Right renal cortex interstitium (tissue), 3 donors: Measurements from ENCODE around the gene TMEM178B. TPM values are rescaled to one million over a fixed set of nuclear protein-coding genes. Genes with fewer than 3 reads are reported as not detected.

Experiments
- DNase-seq, 3 donors: peaks; one replicate each; pipeline ENCODE4 v3.0.0-alpha.2; 2013; ENCODE audit warnings: low read depth in 3 of 3, low spot score in 2 of 3
- polyA plus RNA-seq, 3 donors: library from polyadenylated mRNA; unstranded; fragments of 120-200 nt; gene quantifications; one replicate each; pipeline ENCODE4 v1.2.1, GENCODE V29; 2013; ENCODE audit not compliant: insufficient read length in 3 of 3

TMEM178B gene
- polyA plus RNA-seq, 3 donors: 0.21 to 0.50 (median 0.32) TPM

DNA sequence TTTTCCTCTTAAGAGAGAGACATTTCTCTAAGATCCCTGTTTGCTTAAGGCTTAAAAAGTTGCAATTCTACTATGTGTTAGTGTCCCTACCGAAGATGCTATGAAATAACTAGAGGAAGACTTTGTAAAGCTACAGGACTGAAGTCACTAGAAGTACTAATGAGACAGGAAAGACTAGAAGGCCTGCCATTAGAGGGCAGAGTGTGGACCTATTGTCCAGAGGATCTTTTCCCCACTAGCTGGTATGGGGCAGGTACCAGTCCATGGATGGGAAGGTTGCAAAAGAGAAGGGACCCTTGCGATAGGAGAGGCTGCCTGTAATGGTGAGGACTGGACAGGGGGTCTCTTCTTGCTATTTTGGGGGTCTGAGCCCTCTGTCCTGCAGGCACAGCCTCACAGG lies 178.1 kb downstream of the TMEM178B start:
- no peak for DNase-seq

- no peak for DNase-seq
Measured at GRCh38 chr7:141257597-141257996, 183.7 kb downstream of the TMEM178B start.

DNA sequence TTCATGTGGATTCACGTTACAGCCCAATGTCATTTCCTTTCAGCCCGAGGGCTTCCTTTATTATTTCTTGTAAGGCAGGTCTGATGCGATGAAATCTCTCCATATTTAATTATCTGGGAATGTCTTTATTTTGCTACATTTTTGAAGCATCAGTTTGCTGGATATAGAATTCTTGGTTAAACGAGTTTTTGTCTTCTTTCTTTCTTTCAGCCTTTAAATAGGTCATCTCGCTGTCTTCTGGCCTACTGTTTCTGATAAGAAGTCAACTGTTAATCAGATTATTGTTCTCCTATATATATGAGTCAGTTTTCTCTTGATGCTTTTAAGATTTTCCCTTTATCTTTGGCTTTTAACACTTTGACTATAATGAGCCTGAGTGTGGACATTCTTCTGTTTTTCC lies 184.7 kb downstream of the TMEM178B start:
- DNase-seq: no peak

GRCh38 chr7:141262101-141263090 lies 188.5 kb downstream of the TMEM178B start:
- no peak for DNase-seq

- DNase-seq: no peak
Measured at GRCh38 chr7:141263508-141263907, 189.6 kb downstream of the TMEM178B start.

DNA sequence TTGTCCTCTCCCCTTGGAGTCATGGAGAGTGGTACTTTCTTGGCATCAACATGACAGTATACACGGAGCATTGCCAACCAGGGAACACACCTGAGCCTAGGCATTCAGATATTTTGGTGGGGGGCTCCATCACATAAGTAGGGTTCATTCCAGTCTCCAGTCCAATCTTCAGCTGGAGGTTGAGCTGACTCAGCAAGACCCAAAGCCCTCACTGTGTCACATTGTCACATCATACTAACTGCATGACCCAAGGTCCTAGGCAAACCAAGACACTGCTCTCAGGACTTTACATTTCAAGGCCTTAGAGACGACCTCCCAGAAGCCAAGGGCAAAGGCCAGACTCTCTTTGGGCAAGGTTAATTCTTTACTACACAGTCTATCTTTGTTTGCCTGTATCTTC lies 190.1 kb downstream of the TMEM178B start:
- no peak for DNase-seq

GRCh38 chr7:141264511-141264910 lies 190.6 kb downstream of the TMEM178B start:
- no peak for DNase-seq

DNA sequence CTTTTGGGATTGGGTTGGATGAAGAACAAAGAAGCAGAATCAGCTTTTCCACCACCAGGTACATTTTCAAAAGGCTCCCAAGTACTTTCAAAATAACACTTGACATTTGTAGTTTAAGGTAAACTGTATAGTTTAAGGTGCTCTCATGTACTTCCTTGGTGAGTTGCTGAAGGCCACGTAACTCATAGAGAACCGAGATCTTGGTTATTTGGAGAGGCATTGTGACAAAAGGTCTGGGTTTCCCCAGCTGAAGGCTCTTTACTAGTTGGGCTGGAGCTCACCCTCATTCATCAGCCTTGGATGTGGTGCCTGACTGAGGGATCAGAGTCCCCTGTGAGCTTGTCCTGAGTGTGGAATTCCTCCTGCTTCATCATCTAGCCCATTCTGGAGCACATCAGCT lies 191.8 kb downstream of the TMEM178B start:
- DNase-seq: no peak

- DNase-seq: no peak
Measured at GRCh38 chr7:141268614-141269013, 194.8 kb downstream of the TMEM178B start.

GRCh38 chr7:141271451-141271850 lies 197.6 kb downstream of the TMEM178B start:
- DNase-seq: no peak

- DNase-seq: no peak
Measured at GRCh38 chr7:141272417-141272816, 198.6 kb downstream of the TMEM178B start.

DNA sequence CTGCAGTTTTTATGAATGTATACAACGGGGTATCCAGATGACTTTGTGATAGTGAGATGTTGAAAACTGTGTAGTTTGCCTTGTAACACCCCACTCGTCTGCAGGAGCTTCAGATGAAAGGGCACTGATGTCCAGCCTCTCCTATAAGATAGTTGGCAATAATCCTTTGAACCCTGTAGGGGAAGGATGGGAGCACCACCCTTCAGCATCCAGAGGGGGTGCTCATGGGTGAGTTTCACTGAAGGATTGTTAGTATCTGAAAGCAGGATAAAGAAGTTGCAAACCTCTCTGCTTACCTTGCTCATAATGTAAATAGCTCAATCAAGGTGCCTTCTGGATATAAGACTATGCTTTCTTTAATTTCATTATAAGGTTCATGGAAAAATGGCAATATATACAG lies 201.5 kb downstream of the TMEM178B start:
- no peak for DNase-seq

GRCh38 chr7:141276031-141276430 lies 202.2 kb downstream of the TMEM178B start:
- DNase-seq: no peak

- no peak for DNase-seq
Measured at GRCh38 chr7:141280100-141280499, 206.2 kb downstream of the TMEM178B start.

DNA sequence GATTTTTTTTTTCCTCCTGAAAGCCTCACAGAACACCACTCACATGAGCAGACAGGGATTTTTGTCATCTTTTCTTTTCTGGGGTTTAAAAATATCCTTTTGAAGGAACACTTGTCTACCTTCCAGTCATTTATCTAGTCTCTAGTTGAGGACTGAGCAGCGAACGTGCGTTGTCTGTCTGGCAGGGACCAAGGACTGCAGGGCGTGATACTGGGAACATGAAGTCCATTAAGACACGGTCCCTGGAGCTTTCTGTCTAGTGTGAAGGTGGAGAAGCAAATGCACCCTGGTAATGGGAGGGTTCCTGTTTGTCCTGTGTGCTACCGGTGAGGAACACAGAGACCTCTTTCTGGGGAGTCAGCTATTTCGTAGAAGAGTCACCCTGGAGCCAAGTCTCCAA lies 207.4 kb downstream of the TMEM178B start:
- no peak for DNase-seq

GRCh38 chr7:141286522-141286921 lies 212.7 kb downstream of the TMEM178B start:
- DNase-seq: no peak

- no peak for DNase-seq
Measured at GRCh38 chr7:141287936-141288335, 214.1 kb downstream of the TMEM178B start.

DNA sequence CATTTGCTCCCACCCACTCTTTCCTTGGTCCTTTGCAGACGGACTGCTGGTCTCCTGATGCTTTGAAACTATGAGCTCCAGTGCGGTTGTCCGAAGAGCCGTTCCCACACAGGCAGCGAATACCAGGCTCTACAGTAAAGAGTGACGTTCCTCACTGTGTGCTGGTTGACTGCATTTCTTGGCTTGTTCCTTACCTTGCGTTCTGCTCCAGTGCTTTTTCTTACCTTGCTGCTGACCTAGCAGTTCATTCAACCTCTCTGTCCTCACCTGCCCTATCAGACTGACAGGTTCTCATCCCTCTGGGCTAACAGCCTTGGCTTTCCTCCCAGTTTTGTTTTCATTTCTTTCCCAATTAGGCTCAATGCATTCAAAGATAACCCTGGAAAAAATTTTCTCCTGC lies 214.8 kb downstream of the TMEM178B start:
- DNase-seq: no peak

DNA sequence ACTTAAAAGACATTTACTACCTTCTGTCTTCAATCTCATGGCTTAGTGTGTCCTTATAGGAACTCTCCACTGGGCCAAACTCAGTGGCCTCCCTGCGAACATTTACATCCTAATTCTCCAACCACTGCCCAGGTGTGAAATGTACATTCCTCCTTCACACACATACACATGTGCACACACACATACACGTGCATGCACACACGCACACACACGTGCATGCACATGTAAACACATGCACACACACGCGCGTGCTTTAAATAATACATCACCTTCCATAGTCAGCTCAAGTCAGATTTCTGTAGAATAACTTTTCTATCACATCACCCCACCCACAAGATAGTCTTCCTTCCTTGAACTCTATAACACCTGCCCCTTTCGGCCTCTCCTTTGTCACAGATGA lies 216.5 kb downstream of the TMEM178B start:
- no peak for DNase-seq

DNA sequence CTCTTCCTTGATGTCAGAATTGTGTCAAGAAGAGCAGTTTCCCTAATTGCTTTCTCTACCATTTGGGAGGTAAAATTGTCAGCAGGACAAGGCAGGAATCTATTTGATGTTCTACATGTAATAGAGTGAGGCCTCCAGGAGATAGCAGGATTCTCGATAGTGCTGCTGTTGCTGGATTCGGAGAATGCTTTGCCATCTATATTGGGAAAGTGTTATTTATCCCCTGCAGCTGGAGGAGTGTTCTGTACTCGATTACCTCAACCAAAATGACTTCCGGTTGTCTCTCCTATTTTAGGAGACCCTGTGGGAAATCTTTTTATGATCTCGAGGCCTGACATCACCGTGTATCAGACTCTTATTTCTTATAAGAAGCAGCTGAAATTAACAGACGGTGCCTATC lies 217.1 kb downstream of the TMEM178B start:
- no peak for DNase-seq

DNA sequence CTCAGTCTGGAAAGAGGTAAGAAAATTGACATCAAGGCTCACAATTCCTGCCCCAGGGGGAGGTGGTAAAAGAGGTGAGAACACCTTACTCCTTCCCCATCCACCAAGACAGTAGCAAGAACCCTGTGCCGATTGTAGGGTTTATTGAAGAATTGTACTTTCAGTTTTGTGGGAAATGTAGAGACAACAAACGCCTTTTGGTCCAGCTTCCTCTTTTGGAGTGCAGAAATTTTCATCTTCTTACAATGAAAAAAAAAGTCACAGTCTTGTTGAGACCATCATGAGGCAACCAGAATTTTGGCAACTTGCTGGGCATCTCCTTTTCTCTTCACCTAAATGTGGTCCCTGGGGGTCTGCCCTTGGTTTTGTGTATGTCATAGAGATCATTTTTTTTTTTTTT lies 217.7 kb downstream of the TMEM178B start:
- no peak for DNase-seq

DNA sequence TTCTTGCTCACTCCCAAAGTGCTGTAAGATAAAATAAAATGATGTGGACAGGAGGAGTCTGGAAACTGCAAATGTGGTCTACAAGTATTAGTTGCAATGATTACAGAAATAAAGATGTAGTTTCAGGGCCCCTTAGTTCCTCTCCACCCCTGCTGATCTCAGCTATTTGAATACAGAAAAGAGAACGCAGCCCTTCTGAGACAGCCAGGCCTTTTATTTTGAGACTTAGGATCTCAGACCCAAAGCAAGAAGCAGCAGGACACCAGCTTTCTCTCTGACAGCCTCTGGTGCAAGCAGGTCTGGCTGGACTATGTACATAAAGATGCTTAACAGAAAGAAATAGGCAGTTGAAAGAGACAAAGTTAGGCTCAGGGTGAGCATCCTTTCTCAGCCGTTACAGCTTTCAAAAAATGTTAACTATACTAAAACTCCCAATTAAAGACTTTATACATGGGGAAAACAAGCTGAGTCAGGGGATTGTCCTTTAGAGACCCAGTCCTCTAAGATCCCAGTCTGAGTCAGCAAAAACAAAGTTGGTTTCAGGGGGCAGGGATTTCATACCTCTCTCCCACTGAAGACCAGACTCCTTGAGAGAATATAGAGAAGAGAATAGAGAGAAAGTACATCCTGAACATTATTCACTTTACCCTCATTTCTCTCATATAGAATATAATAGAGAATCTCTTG lies 220.4 kb downstream of the TMEM178B start:
- DNase-seq: no peak
